Fibroblast of skin of right quadriceps (primary cell): ENCODE data around the gene PTPRF.

Experiments
- DNase-seq: peaks from one replicate; pipeline ENCODE4 v3.0.0-alpha.2; 2013

PTPRF gene

GRCh38 chr1:43513471-43514173 is 17.1 kb upstream of the PTPRF start:
- no peak for DNase-seq

- no peak for DNase-seq
Measured at GRCh38 chr1:43518935-43519686, 11.6 kb upstream of the PTPRF start.

DNA sequence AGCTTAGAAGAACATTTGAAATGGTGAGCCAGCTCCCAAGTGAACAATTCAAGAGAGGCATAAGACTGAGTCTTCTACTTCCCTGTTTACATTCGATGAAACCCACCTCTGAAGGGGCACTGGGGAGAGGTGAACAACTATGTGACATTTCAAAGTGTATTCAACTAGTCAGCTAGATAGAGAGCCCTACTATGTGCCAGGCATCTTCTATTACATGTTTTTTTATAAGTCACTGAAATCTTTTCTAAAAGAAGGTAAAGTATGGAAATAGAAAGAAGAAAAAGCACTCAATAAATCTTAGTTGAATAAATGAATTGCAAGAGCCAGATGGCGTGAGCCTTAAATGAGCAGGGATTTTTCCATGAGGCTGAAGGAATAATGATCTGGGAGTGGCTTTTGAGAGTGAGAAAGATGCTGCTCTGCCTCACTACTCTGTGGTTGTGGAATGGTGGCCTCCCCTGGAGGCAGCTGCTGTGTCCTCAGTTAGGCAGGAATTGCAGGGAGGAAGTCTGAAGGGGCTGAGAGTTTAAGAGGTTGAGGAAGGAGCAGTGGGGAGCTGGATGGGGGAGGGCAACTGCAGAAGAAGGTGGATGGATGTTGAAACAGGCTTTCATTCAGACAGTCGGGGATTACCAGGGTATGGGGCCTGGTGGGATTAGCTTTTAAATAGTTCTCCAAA is 10.4 kb upstream of the PTPRF start:
- no peak for DNase-seq

DNA sequence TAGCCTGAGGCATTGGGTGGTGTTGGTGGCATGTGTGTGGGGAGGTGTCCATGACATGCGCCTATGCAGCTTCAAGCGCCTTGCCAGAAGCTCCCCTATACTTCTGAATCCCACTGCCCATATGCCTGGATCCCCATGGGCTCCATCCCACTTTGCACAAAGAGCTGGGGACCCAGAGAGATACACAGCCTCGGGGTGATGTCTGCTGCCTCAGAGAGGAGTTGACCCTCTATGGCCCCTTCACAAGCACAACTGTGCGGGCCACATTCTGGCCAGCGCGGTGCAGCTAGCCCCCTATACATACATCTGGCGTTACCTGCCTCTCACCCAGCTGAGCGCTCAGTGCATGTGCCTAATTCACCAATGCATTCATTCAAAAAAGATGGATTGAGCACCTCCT is 9.6 kb upstream of the PTPRF start:
- DNase-seq: no peak

DNA sequence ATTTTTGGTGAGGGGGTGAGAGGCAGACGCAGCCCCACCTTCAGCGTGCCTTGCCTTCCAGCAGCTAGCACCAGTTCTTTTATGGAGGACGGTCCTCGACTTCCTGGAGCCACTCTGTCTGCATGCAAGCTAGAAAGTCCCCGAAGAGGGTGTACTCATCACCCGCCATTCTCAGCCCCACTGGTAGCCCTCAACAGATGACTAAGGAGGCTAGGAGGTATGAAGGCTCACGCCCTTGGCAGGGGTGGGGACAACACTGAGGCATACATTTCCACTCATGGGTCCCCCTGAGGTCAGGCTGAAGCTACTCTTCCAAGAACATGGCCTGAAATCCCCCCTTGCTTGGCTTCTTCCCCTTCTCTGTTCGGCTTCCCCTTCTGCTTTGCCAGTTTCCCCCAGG is 8.9 kb upstream of the PTPRF start:
- DNase-seq: no peak

DNA sequence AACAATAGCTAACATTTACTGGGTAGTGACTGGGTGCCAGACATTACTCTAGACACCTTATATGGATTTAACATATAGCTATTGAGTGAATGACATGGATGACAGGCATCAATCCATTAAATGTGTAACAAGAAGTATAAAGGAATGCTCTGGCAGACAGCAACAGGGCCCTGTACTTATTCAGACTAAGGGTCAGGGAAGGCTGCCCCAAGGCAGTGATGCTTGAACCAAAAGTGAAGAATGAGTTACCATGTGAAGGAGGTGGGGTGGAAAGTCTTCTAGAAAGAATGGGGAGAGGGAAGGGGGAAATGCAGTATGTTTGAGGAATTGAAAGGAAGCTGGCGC is 8.3 kb upstream of the PTPRF start:
- no peak for DNase-seq

DNA sequence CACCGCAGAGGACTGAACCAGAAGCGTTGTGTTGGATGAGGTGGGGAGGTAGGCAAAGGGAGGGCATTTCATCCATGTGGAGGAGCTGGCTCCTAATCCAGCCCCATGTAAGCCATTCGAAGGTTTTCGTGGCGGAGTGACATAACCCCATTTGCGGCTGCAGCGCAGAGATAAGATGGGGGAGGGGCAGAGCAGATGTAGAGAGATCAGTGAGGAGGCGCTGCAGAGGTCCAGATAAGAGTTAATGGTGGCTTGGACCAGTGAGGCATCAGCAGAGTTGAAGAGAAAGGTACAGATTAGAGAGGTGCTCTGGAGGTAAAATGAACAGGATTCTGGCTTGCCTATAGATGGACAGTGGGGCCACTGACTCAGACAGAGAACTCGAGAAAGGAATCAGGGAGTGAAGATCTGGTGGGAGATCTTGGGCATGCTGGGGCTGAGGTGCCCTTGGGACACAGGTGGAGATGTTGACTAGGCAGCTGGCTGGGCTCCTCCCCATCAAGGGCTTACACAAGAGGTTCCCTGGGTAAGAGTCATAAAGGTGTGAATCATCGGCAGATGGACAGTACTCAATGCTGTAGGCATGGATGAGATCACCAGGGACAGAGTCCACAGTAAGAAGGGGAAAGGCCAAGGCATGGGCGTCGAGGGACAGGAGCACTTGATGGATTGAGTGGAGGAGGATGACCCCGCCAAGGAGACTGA is 7.8 kb upstream of the PTPRF start:
- peak; percentile 52 for DNase-seq

GRCh38 chr1:43524804-43525203 is 5.9 kb upstream of the PTPRF start:
- no peak for DNase-seq

DNA sequence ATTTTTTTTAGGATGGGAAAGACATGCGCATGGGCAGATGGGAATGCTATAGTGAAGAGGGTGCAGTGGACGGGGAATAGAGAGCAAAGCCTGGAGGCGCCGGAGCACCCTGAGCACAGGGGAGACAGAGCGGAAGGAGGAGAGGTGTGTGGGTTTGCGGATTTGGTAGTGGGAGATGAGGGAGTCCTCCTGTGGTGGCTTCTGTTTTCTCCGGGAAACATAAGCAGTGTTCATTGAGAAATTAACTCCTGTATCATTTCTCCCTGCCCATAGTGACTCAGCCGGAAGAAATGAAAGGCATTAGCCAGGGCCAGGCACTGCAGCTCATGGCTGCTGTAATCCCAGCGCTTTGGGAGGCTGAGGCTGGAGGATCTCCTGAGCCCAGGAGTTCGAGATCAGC is 4.7 kb upstream of the PTPRF start:
- DNase-seq: peak; percentile 71

DNA sequence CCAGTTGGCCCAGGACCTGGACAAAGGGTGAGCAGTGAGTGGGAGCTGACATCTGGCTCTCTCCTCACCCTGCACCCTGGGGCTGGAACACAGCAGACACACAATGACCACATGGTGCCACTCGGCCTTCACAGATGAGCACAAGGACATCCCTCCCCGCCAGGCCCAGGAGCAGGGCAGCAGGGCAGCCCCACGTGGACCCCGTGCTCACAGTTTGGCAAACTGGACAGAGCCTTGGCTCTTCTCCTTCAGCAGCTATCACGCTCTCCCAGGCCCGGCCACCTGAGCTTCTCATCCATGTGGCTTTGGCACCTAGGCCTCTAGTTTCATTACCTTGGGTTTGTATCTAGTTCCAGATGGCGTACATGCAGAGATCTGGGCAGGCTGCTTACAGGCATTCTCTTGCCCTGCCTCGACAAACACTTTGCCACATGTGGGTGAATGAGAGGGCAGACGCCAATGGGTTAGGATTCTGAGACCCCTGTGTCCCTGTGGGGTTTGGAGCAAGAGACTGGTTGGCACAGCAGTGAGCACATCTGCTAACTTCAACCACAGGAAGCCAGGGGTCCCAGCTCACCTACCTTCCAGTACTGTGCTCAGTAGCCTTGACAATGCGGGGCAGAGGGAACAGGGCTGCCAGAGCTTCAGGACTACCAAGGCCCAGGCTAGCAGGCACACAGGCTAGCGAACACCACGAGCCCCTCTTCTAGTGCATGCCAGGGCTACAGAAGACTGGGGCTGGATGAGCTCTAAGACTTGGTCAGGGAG is 3.4 kb upstream of the PTPRF start:
- no peak for DNase-seq

GRCh38 chr1:43529206-43529731 is 1.4 kb upstream of the PTPRF start:
- peak; percentile 87 for DNase-seq

DNA sequence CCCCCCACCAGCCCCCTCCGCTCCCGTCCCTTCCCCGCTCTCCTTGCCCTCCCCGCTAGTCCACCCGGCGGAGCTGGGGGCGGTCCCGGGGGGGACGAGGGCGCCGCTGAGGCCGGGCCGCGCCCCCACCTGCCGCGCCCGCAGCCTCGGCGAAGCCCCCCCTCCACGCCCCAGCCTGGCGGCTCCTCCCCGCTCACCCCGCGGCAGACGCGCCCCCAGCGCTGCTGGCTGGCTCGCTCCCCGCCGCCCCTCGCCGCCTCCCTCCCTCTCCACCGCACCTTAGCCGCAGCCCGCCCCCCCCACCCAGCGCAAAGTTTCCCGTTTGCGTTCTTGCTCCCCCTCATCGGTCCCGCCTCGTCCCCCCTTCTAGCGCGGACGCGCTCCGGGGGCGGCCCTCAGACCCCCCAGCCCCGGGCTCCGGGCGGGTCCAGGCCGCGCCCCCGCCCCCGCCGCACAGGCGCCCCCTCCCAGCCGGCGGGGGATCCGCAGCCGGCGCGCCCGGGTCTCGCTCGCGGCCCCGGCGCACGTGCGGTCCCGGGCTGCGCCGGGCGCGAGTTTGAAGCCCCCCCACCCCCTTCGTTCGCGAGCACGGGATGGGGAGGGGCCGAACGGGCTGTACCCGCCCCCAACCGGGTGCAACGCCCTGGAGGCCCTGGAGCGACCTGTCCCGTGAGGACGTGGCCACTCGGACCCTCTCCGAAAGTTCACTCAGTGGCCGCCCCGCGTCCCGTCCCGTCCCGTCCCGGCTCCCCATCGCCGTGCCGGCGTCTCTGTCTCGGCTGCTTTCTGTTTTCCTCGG is 623 bp downstream of the PTPRF start:
- DNase-seq: peak; percentile 33

DNA sequence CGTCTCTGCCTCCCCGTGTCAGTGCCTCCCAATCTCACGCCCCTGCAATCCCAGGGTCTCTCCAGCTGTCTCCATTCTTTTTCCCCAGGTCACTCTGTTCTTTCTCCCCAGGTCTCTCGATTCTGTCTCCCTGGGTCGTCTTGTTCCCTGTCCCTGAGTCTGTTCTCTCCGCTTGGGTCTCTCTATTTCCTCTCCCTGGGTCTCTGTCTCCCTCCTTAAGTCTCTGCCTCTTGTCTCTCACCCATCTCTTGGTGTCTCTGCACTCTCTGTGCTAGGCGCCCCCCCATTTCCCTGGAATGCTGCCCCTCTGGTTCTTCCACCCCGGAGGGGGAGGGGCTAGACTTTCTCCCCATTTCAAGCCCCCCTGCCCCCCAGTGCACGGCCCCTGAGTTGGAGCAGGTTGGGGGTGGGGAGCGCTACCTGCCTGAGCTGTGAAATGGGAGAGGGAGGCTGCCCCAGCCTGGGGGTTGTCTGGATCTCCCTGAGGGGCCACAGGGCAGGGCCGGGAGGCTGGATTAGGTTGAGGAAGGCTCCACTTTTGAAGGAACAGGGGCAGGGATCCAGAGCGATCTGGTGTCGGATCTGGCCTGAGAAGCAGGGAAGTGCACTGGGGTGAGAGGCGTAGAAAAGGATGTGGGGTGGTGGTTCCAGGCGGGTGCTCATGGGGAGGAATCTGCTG is 1.4 kb downstream of the PTPRF start:
- DNase-seq: no peak

GRCh38 chr1:43532716-43533115 is 2.0 kb downstream of the PTPRF start:
- DNase-seq: no peak

GRCh38 chr1:43533584-43533983 is 2.9 kb downstream of the PTPRF start:
- DNase-seq: no peak

- no peak for DNase-seq
Measured at GRCh38 chr1:43534256-43534655, 3.6 kb downstream of the PTPRF start.

DNA sequence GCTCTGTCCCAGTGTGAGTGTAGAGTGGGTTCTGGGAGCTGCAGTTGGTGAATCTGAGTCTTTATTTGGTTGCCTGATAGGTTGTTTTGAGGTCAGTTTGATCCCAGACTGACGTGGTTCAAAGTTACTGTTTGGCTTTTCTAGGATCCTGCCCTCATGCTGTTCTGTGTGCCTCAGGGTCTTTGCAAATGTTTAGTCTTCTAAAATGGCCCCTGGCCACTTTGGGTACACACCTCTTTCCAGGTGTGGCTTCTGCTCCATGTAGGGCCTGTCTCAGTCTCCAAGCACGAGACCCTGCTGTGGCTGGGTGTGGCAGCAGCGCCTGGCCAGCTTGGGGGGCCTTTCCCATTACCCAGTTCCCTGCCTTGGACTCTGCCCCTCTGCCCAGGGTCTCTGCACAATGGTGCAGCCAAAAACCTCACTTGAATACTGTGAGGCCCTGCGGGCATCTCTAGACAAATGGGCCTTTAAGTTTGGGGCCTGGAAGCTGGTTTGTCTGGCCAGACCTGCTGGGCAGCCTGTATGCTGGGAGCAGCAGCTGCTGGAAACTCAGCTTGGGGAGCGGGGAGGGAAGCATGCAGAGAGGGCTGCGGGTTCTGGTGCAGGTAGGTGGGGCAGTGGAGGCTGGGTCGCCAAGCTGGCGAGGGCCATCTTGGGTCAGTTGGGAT is 5.6 kb downstream of the PTPRF start:
- no peak for DNase-seq

GRCh38 chr1:43536864-43537358 is 6.2 kb downstream of the PTPRF start:
- DNase-seq: no peak

DNA sequence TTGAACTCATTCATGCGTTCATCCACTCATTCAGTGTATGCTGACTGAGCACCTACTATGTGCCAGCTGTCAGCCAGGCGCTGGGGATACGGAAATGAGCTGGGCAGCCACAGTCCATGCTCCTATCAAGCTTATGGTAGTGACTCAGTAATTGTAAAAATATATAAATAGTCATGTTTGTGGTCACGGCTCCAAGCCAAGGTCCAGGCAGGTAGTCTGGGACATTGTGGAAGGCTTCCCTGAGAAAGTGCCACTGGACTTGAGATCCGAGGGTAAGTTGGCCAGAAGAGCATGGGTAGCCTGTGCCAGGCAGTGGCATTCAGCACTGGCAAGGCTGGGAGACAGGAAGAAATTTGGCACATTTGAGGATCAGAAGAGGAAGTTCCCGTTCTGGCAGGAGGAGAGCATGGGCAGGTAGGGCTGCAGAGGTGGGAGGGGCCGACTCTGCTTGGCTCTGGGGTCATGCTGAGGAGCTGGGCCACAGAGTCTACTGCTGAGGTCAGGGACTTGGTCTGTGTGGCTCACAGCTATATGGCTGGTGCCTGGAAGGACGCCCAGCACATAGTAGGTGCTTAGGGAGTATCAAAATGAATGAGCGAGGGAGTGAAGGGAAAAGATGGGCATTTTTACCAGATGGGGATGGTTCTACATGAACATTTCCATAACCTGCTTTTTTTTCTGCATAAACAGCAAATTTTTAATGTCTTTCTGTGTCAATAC is 6.9 kb downstream of the PTPRF start:
- no peak for DNase-seq

DNA sequence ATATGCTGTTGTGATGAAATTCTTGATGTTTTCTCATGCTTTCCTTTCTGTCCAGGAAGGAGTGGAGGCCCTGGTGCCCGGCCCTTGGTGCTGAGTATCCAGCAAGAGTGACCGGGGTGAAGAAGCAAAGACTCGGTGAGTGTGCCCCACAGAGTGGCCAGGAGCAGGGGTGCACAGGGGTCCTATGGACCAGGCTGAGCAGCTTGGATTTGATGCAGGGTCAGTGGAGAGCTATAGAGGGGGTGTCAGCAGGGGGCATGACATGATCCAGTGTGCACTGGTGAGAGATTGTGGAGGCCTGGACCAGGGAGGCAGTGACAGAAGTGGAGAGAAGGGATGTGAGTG is 7.4 kb downstream of the PTPRF start:
- DNase-seq: no peak
